Measurements from ENCODE around the gene NT5C3B. TPM values are rescaled to one million over a fixed set of nuclear protein-coding genes. Genes with fewer than 3 reads are reported as not detected.

Gene NT5C3B
- total and polyA plus RNA-seq, 2 donors (not counting 1 experiment from before 2014, with no cell fraction given) = 49.6 to 50.1 TPM

DNA sequence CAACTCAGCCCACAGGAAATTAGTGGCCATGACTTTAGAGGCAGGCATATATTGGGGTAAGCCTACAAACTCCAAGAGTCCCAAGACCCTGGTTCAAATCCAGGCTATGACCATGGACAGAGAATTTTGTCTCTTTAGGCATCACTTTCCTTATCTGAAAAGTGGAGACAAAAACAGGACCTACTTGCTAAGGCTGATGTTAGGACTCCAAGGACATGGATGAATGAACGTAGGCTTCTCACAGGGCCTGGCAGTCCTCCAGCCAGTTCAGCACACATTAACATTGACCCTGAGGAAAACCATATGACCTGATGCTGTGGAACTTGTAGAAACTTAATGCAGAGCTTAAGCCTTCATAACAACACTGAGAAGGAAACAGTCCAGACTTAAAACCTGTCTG is 21.8 kb downstream of the NT5C3B start:
- Histone ChIP-seq H3K27me3 (replicated peaks in 1 of 4; ENCODE audit: control extremely low read depth in 1 of 4, control insufficient read depth in 3 of 4, insufficient read depth in 4 of 4, low read length in 3 of 4) (peaks cover 0 to 25% (median 5%) of the 10 kb centered on the region in 4 experiments), H3K79me2 (ENCODE audit: control insufficient read depth, insufficient read depth, low read length) (no peaks in the 10 kb centered on the region), H3K4me1 (ENCODE audit: control insufficient read depth in 2 of 2, insufficient read depth in 2 of 2, low read length in 2 of 2) (peaks cover 20% of the 10 kb centered on the region in 2 donors), H2AFZ (ENCODE audit: insufficient read depth, low read depth, low read length, poor library complexity, severe bottlenecking) (no peak overlapping the region), H3K9me3 (ENCODE audit: control extremely low read depth in 1 of 3, control insufficient read depth in 2 of 3, insufficient read depth in 1 of 3, low read length in 2 of 3) (no peaks in the 10 kb centered on the region), H3K9ac (ENCODE audit: low read length) (no peak overlapping the region), H3K36me3 (replicated peaks in 1 of 2; ENCODE audit: control extremely low read depth in 1 of 2, control insufficient read depth in 1 of 2, extremely low read depth in 1 of 2, insufficient read depth in 2 of 2, low read length in 1 of 2) (no peaks in the 10 kb centered on the region), H3K4me3 (ENCODE audit: control extremely low read depth in 1 of 5, extremely low read depth in 1 of 5, insufficient read depth in 1 of 5, low read depth in 2 of 5, low read length in 4 of 5) (no peak overlapping the region), H3K4me2 (replicated peaks; ENCODE audit: low read depth, low read length, poor library complexity, severe bottlenecking) (no peak overlapping the region), H4K20me1 (ENCODE audit: control insufficient read depth, insufficient read depth, low read length, poor library complexity, severe bottlenecking) (no peaks in the 10 kb centered on the region), H3K27ac (ENCODE audit: low read length in 2 of 2) (no peak overlapping the region)
- intact Hi-C loops (cut with micrococcal nuclease) = no loop called here
- H3K4me1 Mint-ChIP-seq = peaks cover 19% of the 10 kb centered on the region
- CTCF ChIA-PET = interaction anchor here (0.6 to 0.8 kb wide), 2 partner anchors 14 to 33 kb away, joined by 3 to 4 read pairs; no protein-coding TSS in a partner anchor
- H3K27ac Mint-ChIP-seq = no peak overlapping the region
- ATAC-seq (ENCODE audit: low read depth) (no peak), DNase-seq (no peak)
- peaks cover 6% of the 10 kb centered on the region for H3K27me3 Mint-ChIP-seq
- POLR2A ChIA-PET = interaction anchor here (0.7 kb wide), 1 partner anchor 445 kb away, joined by 5 read pairs; no protein-coding TSS in a partner anchor
- H3K4me3 Mint-ChIP-seq = peak overlapping the region; percentile 11
- WGBS (ENCODE audit: insufficient coverage) = no CpG with 5 or more reads among the region's 1 CpG
- TF ChIP-seq EZH2 (IDR thresholded peaks at IDR 0.05; ENCODE audit: borderline replicate concordance, insufficient read depth, low read depth, low read length, poor library complexity, severe bottlenecking) = no peak
- H3K9me3 Mint-ChIP-seq (ENCODE audit: insufficient read depth) = no peaks in the 10 kb centered on the region

DNA sequence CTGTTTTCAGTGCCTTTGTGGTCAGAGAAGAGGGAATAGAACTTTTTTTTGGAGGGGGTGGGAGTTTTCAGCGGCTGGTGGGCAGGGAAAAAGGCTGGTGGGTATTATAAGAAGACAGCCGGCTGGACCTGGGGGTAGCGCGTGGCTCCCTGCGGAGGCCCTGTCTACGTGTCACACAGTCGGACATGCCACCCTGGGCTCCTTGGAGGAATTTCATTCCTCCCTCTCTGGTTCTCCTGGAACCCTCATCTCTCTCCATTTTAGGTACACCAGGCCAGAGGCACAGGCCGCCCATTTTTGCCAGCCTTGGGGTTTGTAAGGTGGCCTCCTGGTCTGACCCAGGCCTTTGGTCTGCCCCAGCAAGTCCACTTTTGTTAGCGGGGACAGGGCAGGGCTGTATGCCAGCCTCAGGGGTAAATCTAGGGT is 22.3 kb downstream of the NT5C3B start:
- WGBS (ENCODE audit: insufficient coverage) = 100% methylated on average over 6 of the region's 9 CpGs
- DNase-seq (no peak), ATAC-seq (ENCODE audit: low read depth) (no peak)
- H3K4me1 Mint-ChIP-seq = peaks cover 19% of the 10 kb centered on the region
- Histone ChIP-seq H4K20me1 (ENCODE audit: control insufficient read depth, insufficient read depth, low read length, poor library complexity, severe bottlenecking) (no peaks in the 10 kb centered on the region), H3K79me2 (ENCODE audit: control insufficient read depth, insufficient read depth, low read length) (no peaks in the 10 kb centered on the region), H2AFZ (ENCODE audit: insufficient read depth, low read depth, low read length, poor library complexity, severe bottlenecking) (no peak overlapping the region), H3K27me3 (replicated peaks in 1 of 4; ENCODE audit: control extremely low read depth in 1 of 4, control insufficient read depth in 3 of 4, insufficient read depth in 4 of 4, low read length in 3 of 4) (peaks cover 0 to 25% (median 5%) of the 10 kb centered on the region in 4 experiments), H3K4me2 (replicated peaks; ENCODE audit: low read depth, low read length, poor library complexity, severe bottlenecking) (no peak overlapping the region), H3K9ac (ENCODE audit: low read length) (no peak overlapping the region), H3K4me1 (ENCODE audit: control insufficient read depth in 2 of 2, insufficient read depth in 2 of 2, low read length in 2 of 2) (peaks cover 20% of the 10 kb centered on the region in 2 donors), H3K27ac (ENCODE audit: low read length in 2 of 2) (no peak overlapping the region), H3K36me3 (replicated peaks in 1 of 2; ENCODE audit: control extremely low read depth in 1 of 2, control insufficient read depth in 1 of 2, extremely low read depth in 1 of 2, insufficient read depth in 2 of 2, low read length in 1 of 2) (no peaks in the 10 kb centered on the region), H3K4me3 (ENCODE audit: control extremely low read depth in 1 of 5, extremely low read depth in 1 of 5, insufficient read depth in 1 of 5, low read depth in 2 of 5, low read length in 4 of 5) (no peak overlapping the region), H3K9me3 (ENCODE audit: control extremely low read depth in 1 of 3, control insufficient read depth in 2 of 3, insufficient read depth in 1 of 3, low read length in 2 of 3) (no peaks in the 10 kb centered on the region)
- H3K4me3 Mint-ChIP-seq = peak overlapping the region; percentile 72
- ChIA-PET POLR2A (no interaction called here), CTCF (interaction anchor here (3.0 to 3.3 kb wide), 2 partner anchors 12 to 28 kb away, joined by 25 to 27 read pairs; partner anchors contain the start of gene JUP)
- intact Hi-C loops (cut with micrococcal nuclease) = no loop called here
- TF ChIP-seq, protein P1, sequence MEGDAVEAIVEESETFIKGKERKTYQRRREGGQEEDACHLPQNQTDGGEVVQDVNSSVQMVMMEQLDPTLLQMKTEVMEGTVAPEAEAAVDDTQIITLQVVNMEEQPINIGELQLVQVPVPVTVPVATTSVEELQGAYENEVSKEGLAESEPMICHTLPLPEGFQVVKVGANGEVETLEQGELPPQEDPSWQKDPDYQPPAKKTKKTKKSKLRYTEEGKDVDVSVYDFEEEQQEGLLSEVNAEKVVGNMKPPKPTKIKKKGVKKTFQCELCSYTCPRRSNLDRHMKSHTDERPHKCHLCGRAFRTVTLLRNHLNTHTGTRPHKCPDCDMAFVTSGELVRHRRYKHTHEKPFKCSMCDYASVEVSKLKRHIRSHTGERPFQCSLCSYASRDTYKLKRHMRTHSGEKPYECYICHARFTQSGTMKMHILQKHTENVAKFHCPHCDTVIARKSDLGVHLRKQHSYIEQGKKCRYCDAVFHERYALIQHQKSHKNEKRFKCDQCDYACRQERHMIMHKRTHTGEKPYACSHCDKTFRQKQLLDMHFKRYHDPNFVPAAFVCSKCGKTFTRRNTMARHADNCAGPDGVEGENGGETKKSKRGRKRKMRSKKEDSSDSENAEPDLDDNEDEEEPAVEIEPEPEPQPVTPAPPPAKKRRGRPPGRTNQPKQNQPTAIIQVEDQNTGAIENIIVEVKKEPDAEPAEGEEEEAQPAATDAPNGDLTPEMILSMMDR (IDR thresholded peaks at IDR 0.05) = no peak
- no peak for TF ChIP-seq EZH2 (IDR thresholded peaks at IDR 0.05; ENCODE audit: borderline replicate concordance, insufficient read depth, low read depth, low read length, poor library complexity, severe bottlenecking)
- H3K27me3 Mint-ChIP-seq = peaks cover 6% of the 10 kb centered on the region
- no peaks in the 10 kb centered on the region for H3K9me3 Mint-ChIP-seq (ENCODE audit: insufficient read depth)
- no peak overlapping the region for H3K27ac Mint-ChIP-seq
